AG04449 (cell line): ENCODE data around the gene RAET1L.
"Not testable (repeated sequence)": the region's sequence is repeated elsewhere in the genome, so short reads cannot be mapped to it uniquely, and the experiment has no call there.

Experiments used
- CTCF ChIA-PET: fragments of 350-600 bp; formaldehyde crosslinking; extraction: SDS; loops from one replicate; lab custom pipeline; 2021; ENCODE audit warnings: antibody characterized with exemption; lab: Yijun Ruan, JAX
- POLR2A ChIA-PET: fragments of 400-600, 350-600 bp; formaldehyde crosslinking; extraction: SDS; loops from one replicate; lab custom pipeline; 2020; ENCODE audit warnings: antibody characterized with exemption, inconsistent platforms; lab: Yijun Ruan, JAX
- DNase-seq: peaks from one replicate; pipeline ENCODE4 v3.0.0-alpha.2; 2010; ENCODE audit warnings: low read depth, low spot score
- H3K4me3 ChIP-seq: 2 replicates; pipeline ENCODE4 v1.5.1; 2011; ENCODE audit warnings: low read depth, mild to moderate bottlenecking, control low read depth, low read length
- TF ChIP-seq, protein P1 (sequence below): IDR thresholded peaks from one replicate; pipeline ENCODE4 v1.5.1; 2011; ENCODE audit warnings: mild to moderate bottlenecking, moderate library complexity, low read length, control low read depth, inconsistent platforms; ENCODE audit not compliant: insufficient read depth; ENCODE audit errors: missing control alignments

Gene RAET1L

DNA sequence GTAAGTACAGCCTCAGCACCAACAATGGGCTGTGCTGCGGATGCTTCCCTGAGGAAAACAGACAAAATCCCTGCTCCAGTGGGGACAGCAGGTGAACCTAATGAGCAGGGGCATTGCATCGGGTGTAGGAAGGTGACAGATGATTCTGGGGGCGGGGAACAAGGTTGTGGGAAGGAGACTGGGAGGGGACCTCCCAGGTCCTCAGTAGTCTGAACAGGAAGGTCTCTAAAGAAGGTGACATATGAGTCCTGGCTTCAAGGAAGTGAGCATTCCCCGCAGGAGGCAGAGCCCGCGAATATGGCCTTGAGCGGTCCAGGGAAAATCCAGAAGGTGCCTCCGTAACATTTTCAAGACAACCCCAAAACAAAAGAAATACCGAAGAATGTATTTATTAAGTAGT is 42.2 kb downstream of the RAET1L start:
- ChIA-PET POLR2A (no interaction called here), CTCF (no interaction called here)
- H3K4me3 ChIP-seq, result no peak overlapping the region
- no peak for DNase-seq
- TF ChIP-seq, protein P1, sequence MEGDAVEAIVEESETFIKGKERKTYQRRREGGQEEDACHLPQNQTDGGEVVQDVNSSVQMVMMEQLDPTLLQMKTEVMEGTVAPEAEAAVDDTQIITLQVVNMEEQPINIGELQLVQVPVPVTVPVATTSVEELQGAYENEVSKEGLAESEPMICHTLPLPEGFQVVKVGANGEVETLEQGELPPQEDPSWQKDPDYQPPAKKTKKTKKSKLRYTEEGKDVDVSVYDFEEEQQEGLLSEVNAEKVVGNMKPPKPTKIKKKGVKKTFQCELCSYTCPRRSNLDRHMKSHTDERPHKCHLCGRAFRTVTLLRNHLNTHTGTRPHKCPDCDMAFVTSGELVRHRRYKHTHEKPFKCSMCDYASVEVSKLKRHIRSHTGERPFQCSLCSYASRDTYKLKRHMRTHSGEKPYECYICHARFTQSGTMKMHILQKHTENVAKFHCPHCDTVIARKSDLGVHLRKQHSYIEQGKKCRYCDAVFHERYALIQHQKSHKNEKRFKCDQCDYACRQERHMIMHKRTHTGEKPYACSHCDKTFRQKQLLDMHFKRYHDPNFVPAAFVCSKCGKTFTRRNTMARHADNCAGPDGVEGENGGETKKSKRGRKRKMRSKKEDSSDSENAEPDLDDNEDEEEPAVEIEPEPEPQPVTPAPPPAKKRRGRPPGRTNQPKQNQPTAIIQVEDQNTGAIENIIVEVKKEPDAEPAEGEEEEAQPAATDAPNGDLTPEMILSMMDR, result no peak

DNA sequence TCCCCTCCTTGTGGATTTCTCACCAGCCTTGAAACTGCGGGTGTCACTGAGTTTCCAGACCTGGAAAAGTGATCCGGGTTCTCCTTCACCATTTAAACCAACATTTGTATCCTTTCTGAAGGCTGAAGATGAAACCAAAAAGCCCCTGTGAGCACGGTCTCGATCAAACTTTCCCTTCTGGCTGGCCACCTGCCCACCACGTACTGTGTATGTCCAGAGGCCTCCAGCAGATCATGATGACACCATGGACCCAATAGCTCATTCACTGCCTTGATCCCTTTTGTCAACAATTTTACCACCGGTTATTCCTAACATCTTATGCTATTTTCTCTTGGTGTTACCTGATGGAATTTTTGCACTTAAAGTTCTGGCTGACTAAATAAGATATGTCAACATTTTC is 46.0 kb downstream of the RAET1L start:
- ChIA-PET POLR2A (no interaction called here), CTCF (no interaction called here)
- TF ChIP-seq, protein P1, result no peak
- DNase-seq, result no peak
- no peak overlapping the region for H3K4me3 ChIP-seq

GRCh38 chr6:149978610-149979009 is 46.7 kb downstream of the RAET1L start:
- H3K4me3 ChIP-seq, result no peak overlapping the region
- no peak for DNase-seq
- ChIA-PET POLR2A (no interaction called here), CTCF (no interaction called here)
- TF ChIP-seq, protein P1, result no peak

- DNase-seq, result no peak
- ChIA-PET CTCF (no interaction called here), POLR2A (no interaction called here)
- TF ChIP-seq, protein P1, result no peak
- H3K4me3 ChIP-seq, result no peak overlapping the region
These were observed 48.1 kb downstream of the RAET1L start for GRCh38 chr6:149977221-149977620.

DNA sequence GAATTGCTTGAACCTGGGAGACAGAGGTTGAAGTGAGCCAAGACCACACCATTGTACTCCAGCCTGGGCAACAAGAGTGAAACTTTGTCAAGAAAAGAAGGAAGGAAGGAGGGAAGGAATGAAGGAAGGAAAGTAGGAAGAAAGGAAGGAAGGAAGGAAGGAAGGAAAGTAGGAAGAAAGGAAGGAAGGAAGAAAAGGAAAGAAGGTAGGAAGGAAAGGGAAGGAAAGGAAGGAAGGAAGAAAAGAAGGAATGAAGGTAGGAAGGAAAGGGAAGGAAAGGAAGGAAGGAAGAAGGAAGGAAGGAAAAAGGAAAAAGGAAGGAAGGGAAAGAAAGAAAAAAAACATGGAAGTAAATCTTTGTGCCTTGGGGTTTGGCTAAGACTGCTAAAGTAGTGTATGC is 49.9 kb downstream of the RAET1L start:
- CTCF ChIA-PET, result no interaction called here
- POLR2A ChIA-PET, result no interaction called here
- H3K4me3 ChIP-seq, result no peak overlapping the region
- TF ChIP-seq, protein P1, result no peak
- no peak for DNase-seq

DNA sequence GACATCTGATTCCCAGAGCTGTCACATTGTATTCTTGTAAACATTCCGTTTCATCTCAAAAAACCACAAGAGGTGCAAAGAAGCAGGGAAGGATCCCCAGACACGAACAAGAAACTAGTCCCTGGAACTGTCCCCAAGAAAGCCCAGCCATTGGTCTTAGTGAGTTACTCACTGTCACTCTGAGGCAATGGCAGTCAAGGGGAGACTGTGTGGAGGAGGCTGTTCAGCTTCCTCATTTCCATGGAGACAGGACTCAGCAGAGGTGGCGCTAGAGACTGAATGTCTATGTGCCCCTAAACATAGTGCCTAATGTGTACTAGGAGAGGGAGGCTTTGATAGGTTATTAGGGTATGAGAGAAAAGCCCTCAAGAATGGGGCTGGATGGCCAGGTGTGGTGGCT is 50.5 kb downstream of the RAET1L start:
- ChIA-PET POLR2A (no interaction called here), CTCF (no interaction called here)
- TF ChIP-seq, protein P1, result no peak
- no peak overlapping the region for H3K4me3 ChIP-seq
- no peak for DNase-seq

GRCh38 chr6:149974394-149974793 is 50.9 kb downstream of the RAET1L start:
- CTCF ChIA-PET, DNase-seq, POLR2A ChIA-PET, H3K4me3 ChIP-seq: not testable (repeated sequence)
